GM13976 (cell line): Measurements from ENCODE around the gene MED15.

Experiments
- DNase-seq: peaks from one replicate; pipeline ENCODE4 v3.0.0; 2012; ENCODE audit warnings: low spot score
- in situ Hi-C: fragments of 300-500 bp; cut with MboI; formaldehyde crosslinking; loops from one replicate; pipeline ENCODE4 v1.12.0; 2022; ENCODE audit warnings: low sequenced_read_pairs, mixed read lengths, inconsistent platforms; ENCODE audit not compliant: unreplicated experiment
- TF ChIP-seq, protein P1 (sequence below): IDR thresholded peaks from 2 replicates; pipeline ENCODE4 v1.5.1; 2012; ENCODE audit warnings: borderline replicate concordance, mild to moderate bottlenecking; ENCODE audit not compliant: insufficient read depth; ENCODE audit errors: extremely low read depth, missing control alignments, control extremely low read depth

MED15 gene

DNA sequence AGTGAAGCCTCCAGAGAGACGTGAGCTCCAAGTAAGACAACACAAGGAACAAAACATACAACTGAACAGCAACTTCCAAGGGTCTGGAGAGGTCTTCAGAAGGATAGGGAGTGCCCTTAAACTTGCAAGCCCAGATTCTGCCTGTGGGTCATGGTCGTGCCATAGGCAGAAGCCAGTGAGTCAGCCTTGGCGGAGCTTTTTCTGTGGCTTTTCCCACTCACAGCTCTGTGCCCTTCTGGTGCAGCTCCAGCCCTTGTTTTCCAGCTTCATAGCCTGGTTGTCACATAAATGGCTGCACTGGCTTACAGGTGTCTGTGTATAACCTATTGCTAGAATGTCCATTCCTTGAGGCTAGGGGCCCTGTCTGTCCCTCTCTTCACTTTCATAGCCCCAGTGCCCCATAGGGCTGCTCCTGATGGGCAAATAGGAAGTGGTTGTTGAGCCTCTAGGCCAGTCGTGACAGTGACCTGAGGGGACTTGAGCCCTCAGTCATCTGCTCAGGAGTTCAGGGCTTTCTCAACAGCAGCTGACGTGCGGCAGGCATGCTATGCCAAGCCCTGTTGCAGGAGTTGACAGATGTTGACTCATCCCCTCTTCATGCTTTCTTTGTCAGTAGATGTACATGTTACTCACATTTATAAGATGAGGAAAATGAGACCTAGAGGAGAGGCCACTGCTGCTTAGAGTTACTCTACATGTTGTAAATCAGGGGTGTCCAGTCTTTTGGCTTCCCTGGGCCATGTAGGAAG, 7.4 kb downstream of the MED15 start:
- DNase-seq = no peak
- in situ Hi-C loops = no loop called here
- TF ChIP-seq, protein P1, sequence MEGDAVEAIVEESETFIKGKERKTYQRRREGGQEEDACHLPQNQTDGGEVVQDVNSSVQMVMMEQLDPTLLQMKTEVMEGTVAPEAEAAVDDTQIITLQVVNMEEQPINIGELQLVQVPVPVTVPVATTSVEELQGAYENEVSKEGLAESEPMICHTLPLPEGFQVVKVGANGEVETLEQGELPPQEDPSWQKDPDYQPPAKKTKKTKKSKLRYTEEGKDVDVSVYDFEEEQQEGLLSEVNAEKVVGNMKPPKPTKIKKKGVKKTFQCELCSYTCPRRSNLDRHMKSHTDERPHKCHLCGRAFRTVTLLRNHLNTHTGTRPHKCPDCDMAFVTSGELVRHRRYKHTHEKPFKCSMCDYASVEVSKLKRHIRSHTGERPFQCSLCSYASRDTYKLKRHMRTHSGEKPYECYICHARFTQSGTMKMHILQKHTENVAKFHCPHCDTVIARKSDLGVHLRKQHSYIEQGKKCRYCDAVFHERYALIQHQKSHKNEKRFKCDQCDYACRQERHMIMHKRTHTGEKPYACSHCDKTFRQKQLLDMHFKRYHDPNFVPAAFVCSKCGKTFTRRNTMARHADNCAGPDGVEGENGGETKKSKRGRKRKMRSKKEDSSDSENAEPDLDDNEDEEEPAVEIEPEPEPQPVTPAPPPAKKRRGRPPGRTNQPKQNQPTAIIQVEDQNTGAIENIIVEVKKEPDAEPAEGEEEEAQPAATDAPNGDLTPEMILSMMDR = no peak

DNA sequence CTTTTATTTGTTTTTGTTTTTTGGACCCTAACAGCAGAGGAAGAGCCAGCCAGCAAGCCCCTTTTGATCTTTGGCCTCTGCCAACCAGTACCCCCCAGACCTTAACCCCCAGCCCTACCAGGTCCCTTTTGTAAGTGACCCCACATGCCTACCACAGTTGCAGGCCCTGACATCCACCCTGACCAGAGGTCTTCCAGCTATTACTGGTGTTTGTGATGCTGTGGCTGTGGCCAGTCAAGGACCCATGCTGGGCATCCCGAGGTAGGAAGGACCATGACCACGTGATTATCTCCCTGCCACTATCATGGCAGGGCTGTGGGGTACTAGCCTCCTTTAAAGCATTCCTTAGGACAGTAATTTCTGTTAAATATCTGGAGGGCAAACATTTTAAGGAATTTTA, 9.0 kb downstream of the MED15 start:
- TF ChIP-seq, protein P1 = no peak
- in situ Hi-C loops = no loop called here
- no peak for DNase-seq

DNA sequence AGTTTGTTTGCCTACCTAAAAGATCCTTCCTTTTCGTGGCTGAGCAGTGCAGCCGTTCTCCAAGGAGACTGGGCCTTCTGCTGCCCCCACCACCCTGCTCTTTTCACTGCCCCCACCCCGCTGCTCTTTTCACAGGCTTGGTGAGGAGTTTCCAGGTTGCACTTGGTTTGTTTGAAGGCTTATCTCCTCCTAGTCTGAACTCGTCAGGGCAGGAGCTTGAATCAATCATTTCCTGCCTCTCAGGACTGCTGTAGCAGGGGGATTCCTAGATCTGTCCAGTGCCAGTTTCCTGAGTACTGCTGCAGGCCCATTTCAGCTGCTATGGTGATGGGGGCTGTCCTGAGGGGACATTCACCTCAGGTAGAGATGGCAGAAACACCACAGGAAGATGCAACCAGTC, 10.0 kb downstream of the MED15 start:
- no peak for DNase-seq
- TF ChIP-seq, protein P1 = no peak
- in situ Hi-C loops = no loop called here

DNA sequence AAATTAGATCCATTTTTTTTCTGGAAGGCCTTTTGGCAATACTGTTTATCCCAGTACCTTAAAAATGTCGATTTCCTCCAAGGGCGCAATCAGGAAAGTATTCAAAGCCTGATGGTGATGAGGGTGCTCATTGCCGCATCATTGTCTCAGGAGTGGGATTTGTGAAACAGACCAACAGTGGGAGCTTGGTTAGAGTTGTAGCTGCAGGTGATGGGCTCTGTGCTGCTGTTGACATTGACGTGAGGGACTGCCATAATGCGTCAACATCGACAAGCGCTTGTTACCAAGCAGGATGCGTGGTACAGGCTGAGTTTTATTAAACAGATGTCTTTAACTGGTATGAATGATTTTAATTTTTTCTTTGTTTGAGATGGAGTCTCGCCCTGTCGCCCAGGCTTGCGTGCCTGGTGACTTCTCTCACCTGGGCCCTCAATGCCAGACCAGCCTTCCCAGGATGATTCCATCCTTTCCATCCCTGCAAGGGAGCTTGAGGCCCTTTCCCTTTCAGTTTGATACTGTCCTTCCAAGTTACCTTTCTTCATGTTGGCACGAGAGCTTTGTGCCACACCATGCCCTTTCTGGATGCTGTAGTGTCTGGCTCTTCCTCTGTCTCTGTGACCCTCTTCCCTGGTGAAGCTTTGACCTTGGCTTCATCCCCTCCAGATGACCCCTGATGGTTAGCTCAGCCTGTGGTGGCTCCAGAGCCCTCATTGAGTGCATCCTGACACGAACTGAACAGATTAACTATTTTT, 10.6 kb downstream of the MED15 start:
- in situ Hi-C loops = no loop called here
- DNase-seq = no peak
- TF ChIP-seq, protein P1 = no peak

DNA sequence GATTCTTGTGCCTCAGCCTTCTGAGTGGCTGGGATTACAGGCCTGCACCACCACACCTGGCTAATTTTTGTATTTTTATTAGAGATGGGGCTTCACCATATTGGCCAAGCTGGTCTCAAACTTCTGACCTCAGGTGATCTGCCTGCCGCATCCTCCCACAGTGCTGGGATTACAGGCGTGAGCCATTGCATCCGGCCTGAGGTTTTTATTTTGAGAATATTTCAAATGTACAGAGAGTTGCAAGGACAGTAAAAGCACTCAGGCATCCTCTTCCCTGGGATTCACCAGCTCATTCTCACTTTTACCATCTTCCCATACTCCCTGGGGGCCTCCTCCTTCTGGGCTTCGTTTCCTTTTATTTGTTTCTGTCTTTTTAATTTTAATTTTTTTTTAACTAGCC, 12.1 kb downstream of the MED15 start:
- TF ChIP-seq, protein P1 = no peak
- in situ Hi-C loops = no loop called here
- no peak for DNase-seq

DNA sequence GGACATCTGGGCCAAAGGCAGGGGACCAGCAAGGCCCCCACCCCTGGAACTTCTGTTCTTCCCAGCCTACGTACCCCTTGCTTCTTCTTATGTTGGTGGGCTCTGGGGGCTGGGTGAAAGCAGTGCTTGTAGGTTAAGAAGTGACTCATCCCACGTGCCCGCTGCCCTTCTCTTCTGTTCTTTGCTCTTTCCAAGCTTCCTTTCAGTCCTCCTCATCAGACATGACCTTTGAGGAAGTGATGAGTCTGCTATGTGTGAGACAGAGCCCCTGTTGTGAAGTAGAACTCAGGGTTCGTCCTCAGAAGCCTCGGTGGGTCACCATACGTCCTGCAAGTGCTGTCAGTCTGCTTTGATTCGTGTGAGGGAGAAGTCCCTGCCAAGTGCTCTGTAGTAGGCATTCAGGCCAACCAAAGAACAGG, 12.7 kb downstream of the MED15 start:
- TF ChIP-seq, protein P1 = no peak
- in situ Hi-C loops = no loop called here
- no peak for DNase-seq
